NCI-H748 (cell line): ENCODE results near the gene MTTP.

ENCODE experiments used
- DNase-seq: peaks from one replicate; lab custom pipeline; 2025; ENCODE audit not compliant: unreplicated experiment; lab: John Stamatoyannopoulos, UW

Gene MTTP

GRCh38 chr4:99637174-99637573 is 62.5 kb downstream of the MTTP start:
- no peak for DNase-seq

- DNase-seq: peak; percentile 31
These were observed 66.1 kb downstream of the MTTP start for GRCh38 chr4:99640676-99641075.

- DNase-seq: no peak
These were observed 68.3 kb downstream of the MTTP start for GRCh38 chr4:99642725-99643489.

GRCh38 chr4:99644453-99644852 is 69.8 kb downstream of the MTTP start:
- DNase-seq: no peak

GRCh38 chr4:99645036-99645435 is 70.4 kb downstream of the MTTP start:
- DNase-seq: no peak

- no peak for DNase-seq
These were observed 71.0 kb downstream of the MTTP start for GRCh38 chr4:99645638-99646037.

GRCh38 chr4:99647071-99647470 is 72.4 kb downstream of the MTTP start:
- no peak for DNase-seq

- DNase-seq: no peak
These were observed 73.7 kb downstream of the MTTP start for GRCh38 chr4:99648321-99648720.

GRCh38 chr4:99649208-99649607 is 74.6 kb downstream of the MTTP start:
- no peak for DNase-seq

GRCh38 chr4:99649778-99650177 is 75.2 kb downstream of the MTTP start:
- DNase-seq: no peak

- DNase-seq: no peak
These were observed 76.6 kb downstream of the MTTP start for GRCh38 chr4:99651016-99651769.

- DNase-seq: no peak
These were observed 77.3 kb downstream of the MTTP start for GRCh38 chr4:99651811-99652485.

- peak; percentile 2 for DNase-seq
These were observed 78.2 kb downstream of the MTTP start for GRCh38 chr4:99652596-99653436.

- no peak for DNase-seq
These were observed 79.3 kb downstream of the MTTP start for GRCh38 chr4:99653916-99654315.

GRCh38 chr4:99654361-99654761 is 79.7 kb downstream of the MTTP start:
- no peak for DNase-seq

- peak; percentile 40 for DNase-seq
These were observed 80.9 kb downstream of the MTTP start for GRCh38 chr4:99655308-99656081.

- no peak for DNase-seq
These were observed 83.2 kb downstream of the MTTP start, which contains the start of gene C4orf54 for GRCh38 chr4:99657798-99658197. Gene C4orf54 (minus strand): TSS chr4:99657828. CDS start chr4:99654648, 3,180 bp downstream.

- no peak for DNase-seq
These were observed 84.0 kb downstream of the MTTP start for GRCh38 chr4:99658666-99659065.

- no peak for DNase-seq
These were observed 87.3 kb downstream of the MTTP start for GRCh38 chr4:99661907-99662306.

- no peak for DNase-seq
These were observed 90.1 kb downstream of the MTTP start for GRCh38 chr4:99664716-99665115.
